Measurements from ENCODE around the gene AP1B1. TPM values are rescaled to one million over a fixed set of nuclear protein-coding genes. Genes with fewer than 3 reads are reported as not detected.
A peak's percentile ranks its signal among the peaks of the same experiment; 100 is the strongest.
"Not testable (repeated sequence)": the region's sequence is repeated elsewhere in the genome, so short reads cannot be mapped to it uniquely, and the experiment has no call there.

AP1B1 gene
- total and polyA plus RNA-seq, 4 donors, result 17.6 to 63.4 (median 44.0) TPM

DNA sequence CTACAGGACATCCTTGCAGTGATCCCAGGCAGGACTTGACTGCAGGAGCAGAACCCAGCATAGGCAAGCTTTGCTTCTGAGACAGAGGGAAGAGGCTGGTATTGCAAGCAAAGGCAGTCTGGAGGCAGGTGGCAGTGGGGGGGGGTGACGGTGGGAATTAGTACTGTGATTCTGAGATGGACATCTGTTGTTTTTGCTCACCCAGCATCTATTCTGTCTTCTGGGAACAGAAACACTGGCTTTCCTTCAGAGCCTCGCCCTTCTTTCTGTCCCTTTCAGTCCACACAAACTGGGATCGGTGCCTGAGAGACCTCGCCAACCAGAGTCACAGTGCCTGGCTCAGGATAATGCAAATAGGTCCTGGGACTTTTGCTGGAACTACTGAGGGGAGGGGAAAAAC is 41.7 kb downstream of the AP1B1 start:
- Histone ChIP-seq H3K27ac (ENCODE audit: low read depth in 1 of 2, low read length in 2 of 2) (no peak overlapping the region), H3K36me3 (ENCODE audit: control insufficient read depth in 4 of 4, insufficient read depth in 3 of 4, low read depth in 1 of 4, low read length in 3 of 4) (peaks cover 8 to 41% (median 21%) of the 10 kb centered on the region in 4 donors), H3K9ac (ENCODE audit: low read depth in 1 of 2, low read length in 2 of 2) (no peak overlapping the region), H3K9me3 (ENCODE audit: control insufficient read depth in 4 of 4, low read length in 3 of 4) (no peaks in the 10 kb centered on the region), H3K4me1 (ENCODE audit: control insufficient read depth in 4 of 4, insufficient read depth in 4 of 4, low read length in 3 of 4) (peaks cover 6 to 38% (median 24%) of the 10 kb centered on the region in 4 donors), H3K27me3 (ENCODE audit: control insufficient read depth in 4 of 4, insufficient read depth in 4 of 4, low read length in 3 of 4) (no peaks in the 10 kb centered on the region), H3K4me3 (ENCODE audit: low read depth in 1 of 3, low read length in 3 of 3) (no peak overlapping the region)
- TF ChIP-seq RXRA (IDR thresholded peaks at IDR 0.05) (peak in 1 of 2 donors; percentile 37), FOXA2 (IDR thresholded peaks at IDR 0.05) (no peak), HNF4A (conservative IDR thresholded peaks at IDR 0.05) (peak in 1 of 2 donors; percentile 27)
- WGBS, result 43% methylated on average over 4 of the region's 4 CpGs
- no peak for DNase-seq (ENCODE audit: low spot score)

DNA sequence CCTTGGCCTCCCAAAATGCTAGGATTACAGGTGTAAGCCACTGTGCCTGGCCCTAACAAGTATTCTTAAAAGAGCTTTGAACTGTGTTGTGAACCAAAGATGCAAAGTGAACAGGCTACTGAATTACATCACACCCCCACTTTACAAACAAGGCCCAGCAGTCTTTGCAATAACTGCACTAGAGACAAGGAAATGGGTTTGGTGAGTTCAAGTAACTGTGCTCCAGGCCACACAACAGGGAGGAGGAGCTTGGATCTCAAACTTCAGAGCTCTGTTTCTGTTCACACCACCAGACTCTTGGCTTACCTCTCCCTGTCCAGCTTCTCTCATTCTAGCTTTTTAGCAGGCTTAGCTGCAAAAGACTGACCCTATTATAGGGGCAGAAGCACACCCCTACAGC is 42.4 kb downstream of the AP1B1 start:
- TF ChIP-seq RXRA (IDR thresholded peaks at IDR 0.05), result peak in 1 of 2 donors; percentile 11
- no peak for TF ChIP-seq EGR1 (IDR thresholded peaks at IDR 0.05; ENCODE audit: low read depth in 2 of 2)
- no peak overlapping the region for H3K4me3 ChIP-seq (ENCODE audit: low read depth in 1 of 3, low read length in 3 of 3)
- peaks cover 4 to 32% (median 23%) of the 10 kb centered on the region in 4 donors for H3K4me1 ChIP-seq (ENCODE audit: control insufficient read depth in 4 of 4, insufficient read depth in 4 of 4, low read length in 3 of 4)
- H3K36me3 ChIP-seq (ENCODE audit: control insufficient read depth in 4 of 4, insufficient read depth in 3 of 4, low read depth in 1 of 4, low read length in 3 of 4), result peaks cover 9 to 47% (median 27%) of the 10 kb centered on the region in 4 donors
- DNase-seq (ENCODE audit: low spot score), result no peak
- no peaks in the 10 kb centered on the region for H3K9me3 ChIP-seq (ENCODE audit: control insufficient read depth in 4 of 4, low read length in 3 of 4)
- H3K27ac ChIP-seq (ENCODE audit: low read depth in 1 of 2, low read length in 2 of 2), result no peak overlapping the region
- no peak overlapping the region for H3K9ac ChIP-seq (ENCODE audit: low read depth in 1 of 2, low read length in 2 of 2)
- no peaks in the 10 kb centered on the region for H3K27me3 ChIP-seq (ENCODE audit: control insufficient read depth in 4 of 4, insufficient read depth in 4 of 4, low read length in 3 of 4)

DNA sequence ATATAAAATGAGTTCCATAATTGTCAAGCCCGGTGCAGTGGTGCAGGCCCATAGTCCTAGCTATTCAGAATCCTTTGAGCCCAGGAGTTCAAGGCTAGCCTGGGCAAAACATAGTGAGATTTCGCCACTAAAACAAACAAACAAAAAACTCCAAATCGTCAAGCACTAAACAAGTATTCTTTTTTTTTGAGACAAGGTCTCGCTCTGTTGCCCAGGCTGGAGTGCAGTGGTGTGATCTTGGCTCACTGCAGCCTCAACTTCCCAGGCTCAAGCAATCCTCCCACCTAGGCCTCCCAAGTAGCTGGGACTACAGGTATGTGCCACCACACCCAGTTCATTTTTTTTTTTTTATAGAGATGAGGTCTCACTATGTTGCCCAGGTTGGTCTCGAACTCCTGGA is 43.5 kb downstream of the AP1B1 start:
- DNase-seq (ENCODE audit: low spot score); H3K27me3 ChIP-seq (ENCODE audit: control insufficient read depth in 4 of 4, insufficient read depth in 4 of 4, low read length in 3 of 4); H3K9me3 ChIP-seq (ENCODE audit: control insufficient read depth in 4 of 4, low read length in 3 of 4); H3K4me3 ChIP-seq (ENCODE audit: low read depth in 1 of 3, low read length in 3 of 3); H3K9ac ChIP-seq (ENCODE audit: low read depth in 1 of 2, low read length in 2 of 2): not testable (repeated sequence)
- peaks cover 13 to 51% (median 28%) of the 10 kb centered on the region in 4 donors for H3K36me3 ChIP-seq (ENCODE audit: control insufficient read depth in 4 of 4, insufficient read depth in 3 of 4, low read depth in 1 of 4, low read length in 3 of 4)
- peak overlapping the region in 1 of 2 donors; percentile 27 for H3K27ac ChIP-seq (ENCODE audit: low read depth in 1 of 2, low read length in 2 of 2)
- 66% methylated on average over 5 of the region's 5 CpGs for WGBS
- peaks cover 4 to 29% (median 22%) of the 10 kb centered on the region in 4 donors for H3K4me1 ChIP-seq (ENCODE audit: control insufficient read depth in 4 of 4, insufficient read depth in 4 of 4, low read length in 3 of 4)

DNA sequence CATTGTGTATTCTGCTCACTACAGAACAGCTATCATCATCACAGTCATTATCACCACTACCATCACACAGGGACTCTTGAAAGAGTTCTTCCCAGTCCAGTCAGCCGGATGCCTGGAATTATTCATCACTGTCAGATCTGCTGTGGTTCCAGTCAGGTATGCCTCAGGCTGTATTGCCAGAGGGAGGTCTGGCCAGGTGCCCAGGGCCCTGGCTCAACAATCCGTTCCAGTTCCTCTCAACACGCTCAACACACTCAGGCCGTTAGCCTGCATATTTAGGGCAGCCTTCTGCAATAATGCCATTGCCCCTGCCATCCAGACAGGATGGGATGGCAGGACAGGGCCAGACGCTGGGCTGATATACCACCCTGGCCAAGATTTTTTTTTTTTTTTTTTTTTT is 44.2 kb downstream of the AP1B1 start:
- H3K27ac ChIP-seq (ENCODE audit: low read depth in 1 of 2, low read length in 2 of 2), result peak overlapping the region in 1 of 2 donors; percentile 6
- H3K27me3 ChIP-seq (ENCODE audit: control insufficient read depth in 4 of 4, insufficient read depth in 4 of 4, low read length in 3 of 4), result no peaks in the 10 kb centered on the region
- peaks cover 4 to 29% (median 22%) of the 10 kb centered on the region in 4 donors for H3K4me1 ChIP-seq (ENCODE audit: control insufficient read depth in 4 of 4, insufficient read depth in 4 of 4, low read length in 3 of 4)
- WGBS, result 24% methylated on average over 5 of the region's 5 CpGs
- peaks cover 13 to 50% (median 25%) of the 10 kb centered on the region in 4 donors for H3K36me3 ChIP-seq (ENCODE audit: control insufficient read depth in 4 of 4, insufficient read depth in 3 of 4, low read depth in 1 of 4, low read length in 3 of 4)
- H3K4me3 ChIP-seq (ENCODE audit: low read depth in 1 of 3, low read length in 3 of 3), result no peak overlapping the region
- H3K9ac ChIP-seq (ENCODE audit: low read depth in 1 of 2, low read length in 2 of 2), result no peak overlapping the region
- H3K9me3 ChIP-seq (ENCODE audit: control insufficient read depth in 4 of 4, low read length in 3 of 4), result no peaks in the 10 kb centered on the region
- DNase-seq (ENCODE audit: low spot score), result no peak
- no peak for TF ChIP-seq YY1 (IDR thresholded peaks at IDR 0.05)
- TF ChIP-seq HNF4A (conservative IDR thresholded peaks at IDR 0.05), result peak; percentile 38 to 52
- no peak for TF ChIP-seq NR2F2 (IDR thresholded peaks at IDR 0.05)
- TF ChIP-seq RAD21 (IDR thresholded peaks at IDR 0.05), result peak in 1 of 2 donors; percentile 30
- TF ChIP-seq SP1 (IDR thresholded peaks at IDR 0.05), result peak; percentile 19
- peak; percentile 36 to 66 for TF ChIP-seq RXRA (IDR thresholded peaks at IDR 0.05)
- TF ChIP-seq FOXA1 (IDR thresholded peaks at IDR 0.05), result no peak
- TF ChIP-seq, protein P1, sequence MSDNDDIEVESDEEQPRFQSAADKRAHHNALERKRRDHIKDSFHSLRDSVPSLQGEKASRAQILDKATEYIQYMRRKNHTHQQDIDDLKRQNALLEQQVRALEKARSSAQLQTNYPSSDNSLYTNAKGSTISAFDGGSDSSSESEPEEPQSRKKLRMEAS (IDR thresholded peaks at IDR 0.05), result no peak
- no peak for TF ChIP-seq TAF1 (conservative IDR thresholded peaks at IDR 0.05)
- TF ChIP-seq, protein P2, sequence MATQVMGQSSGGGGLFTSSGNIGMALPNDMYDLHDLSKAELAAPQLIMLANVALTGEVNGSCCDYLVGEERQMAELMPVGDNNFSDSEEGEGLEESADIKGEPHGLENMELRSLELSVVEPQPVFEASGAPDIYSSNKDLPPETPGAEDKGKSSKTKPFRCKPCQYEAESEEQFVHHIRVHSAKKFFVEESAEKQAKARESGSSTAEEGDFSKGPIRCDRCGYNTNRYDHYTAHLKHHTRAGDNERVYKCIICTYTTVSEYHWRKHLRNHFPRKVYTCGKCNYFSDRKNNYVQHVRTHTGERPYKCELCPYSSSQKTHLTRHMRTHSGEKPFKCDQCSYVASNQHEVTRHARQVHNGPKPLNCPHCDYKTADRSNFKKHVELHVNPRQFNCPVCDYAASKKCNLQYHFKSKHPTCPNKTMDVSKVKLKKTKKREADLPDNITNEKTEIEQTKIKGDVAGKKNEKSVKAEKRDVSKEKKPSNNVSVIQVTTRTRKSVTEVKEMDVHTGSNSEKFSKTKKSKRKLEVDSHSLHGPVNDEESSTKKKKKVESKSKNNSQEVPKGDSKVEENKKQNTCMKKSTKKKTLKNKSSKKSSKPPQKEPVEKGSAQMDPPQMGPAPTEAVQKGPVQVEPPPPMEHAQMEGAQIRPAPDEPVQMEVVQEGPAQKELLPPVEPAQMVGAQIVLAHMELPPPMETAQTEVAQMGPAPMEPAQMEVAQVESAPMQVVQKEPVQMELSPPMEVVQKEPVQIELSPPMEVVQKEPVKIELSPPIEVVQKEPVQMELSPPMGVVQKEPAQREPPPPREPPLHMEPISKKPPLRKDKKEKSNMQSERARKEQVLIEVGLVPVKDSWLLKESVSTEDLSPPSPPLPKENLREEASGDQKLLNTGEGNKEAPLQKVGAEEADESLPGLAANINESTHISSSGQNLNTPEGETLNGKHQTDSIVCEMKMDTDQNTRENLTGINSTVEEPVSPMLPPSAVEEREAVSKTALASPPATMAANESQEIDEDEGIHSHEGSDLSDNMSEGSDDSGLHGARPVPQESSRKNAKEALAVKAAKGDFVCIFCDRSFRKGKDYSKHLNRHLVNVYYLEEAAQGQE (IDR thresholded peaks at IDR 0.05), result no peak
- peak; percentile 10 for TF ChIP-seq FOXA2 (IDR thresholded peaks at IDR 0.05)
- TF ChIP-seq GABPA (IDR thresholded peaks at IDR 0.05 in 1 of 2, conservative IDR thresholded peaks at IDR 0.05 in 1 of 2), result no peak
- TF ChIP-seq, protein P3, sequence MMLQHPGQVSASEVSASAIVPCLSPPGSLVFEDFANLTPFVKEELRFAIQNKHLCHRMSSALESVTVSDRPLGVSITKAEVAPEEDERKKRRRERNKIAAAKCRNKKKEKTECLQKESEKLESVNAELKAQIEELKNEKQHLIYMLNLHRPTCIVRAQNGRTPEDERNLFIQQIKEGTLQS (IDR thresholded peaks at IDR 0.05), result no peak
- TF ChIP-seq JUND (IDR thresholded peaks at IDR 0.05), result peak in 1 of 2 donors; percentile 39
- no peak for TF ChIP-seq HNF4G (IDR thresholded peaks at IDR 0.05)
- TF ChIP-seq EGR1 (IDR thresholded peaks at IDR 0.05; ENCODE audit: low read depth in 2 of 2), result no peak
- TF ChIP-seq, protein P4, sequence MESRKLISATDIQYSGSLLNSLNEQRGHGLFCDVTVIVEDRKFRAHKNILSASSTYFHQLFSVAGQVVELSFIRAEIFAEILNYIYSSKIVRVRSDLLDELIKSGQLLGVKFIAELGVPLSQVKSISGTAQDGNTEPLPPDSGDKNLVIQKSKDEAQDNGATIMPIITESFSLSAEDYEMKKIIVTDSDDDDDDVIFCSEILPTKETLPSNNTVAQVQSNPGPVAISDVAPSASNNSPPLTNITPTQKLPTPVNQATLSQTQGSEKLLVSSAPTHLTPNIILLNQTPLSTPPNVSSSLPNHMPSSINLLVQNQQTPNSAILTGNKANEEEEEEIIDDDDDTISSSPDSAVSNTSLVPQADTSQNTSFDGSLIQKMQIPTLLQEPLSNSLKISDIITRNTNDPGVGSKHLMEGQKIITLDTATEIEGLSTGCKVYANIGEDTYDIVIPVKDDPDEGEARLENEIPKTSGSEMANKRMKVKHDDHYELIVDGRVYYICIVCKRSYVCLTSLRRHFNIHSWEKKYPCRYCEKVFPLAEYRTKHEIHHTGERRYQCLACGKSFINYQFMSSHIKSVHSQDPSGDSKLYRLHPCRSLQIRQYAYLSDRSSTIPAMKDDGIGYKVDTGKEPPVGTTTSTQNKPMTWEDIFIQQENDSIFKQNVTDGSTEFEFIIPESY (IDR thresholded peaks at IDR 0.05), result no peak
